CD4-positive, alpha-beta T cell treated with Interleukin-21 for 1 hour (primary cell): Measurements from ENCODE around the gene UPK1B.
"Not testable (repeated sequence)": the region's sequence is repeated elsewhere in the genome, so short reads cannot be mapped to it uniquely, and the experiment has no call there.

Source experiments
- DNase-seq: peaks from one replicate; pipeline ENCODE4 v3.0.0-alpha.2; 2020

Gene UPK1B

DNA sequence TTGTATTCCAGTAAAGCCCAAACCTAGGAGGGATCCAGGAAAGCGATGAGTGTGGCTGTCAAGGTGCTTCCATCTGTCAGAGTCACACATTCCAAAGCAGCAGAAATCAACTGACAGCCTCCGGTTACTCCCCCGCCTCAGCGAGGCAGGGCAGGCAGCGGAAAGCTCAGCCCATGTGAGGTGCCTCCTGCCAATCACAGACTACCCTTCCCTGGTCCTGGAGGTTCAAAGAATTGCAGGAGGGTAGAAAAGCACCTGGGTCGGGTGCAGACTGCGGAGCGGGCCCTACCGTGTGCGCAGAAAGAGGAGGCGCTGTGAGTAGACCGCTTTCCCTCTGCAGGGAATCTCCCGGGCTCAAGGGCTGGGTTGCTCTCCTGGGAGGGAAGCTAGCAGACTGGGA lies at the start of gene UPK1B:
Gene UPK1B, plus strand, starts transcription at position 274 of the 400 bp plus-strand sequence. CDS start 13,144 bp downstream, outside the sequence.
- no peak for DNase-seq

DNA sequence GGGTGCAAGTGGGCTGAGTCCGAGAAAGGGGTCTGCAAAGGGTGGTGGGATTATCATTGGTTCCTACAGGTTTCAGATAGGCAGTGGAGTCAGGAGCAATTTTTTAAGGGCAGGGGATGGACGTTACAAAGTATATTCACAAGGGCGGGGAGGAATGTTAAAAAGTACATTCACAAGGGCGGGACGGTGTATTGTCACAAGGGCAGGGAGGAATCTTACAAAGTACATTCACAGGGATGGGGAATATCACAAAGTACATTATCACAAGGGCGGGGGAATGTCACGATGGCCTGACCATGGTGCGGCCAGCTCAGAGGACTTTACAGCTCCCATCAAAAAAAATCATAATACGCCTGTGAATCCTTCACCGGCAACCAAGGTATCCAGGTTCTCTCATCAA lies 48.1 kb upstream of the UPK1B start:
- no peak for DNase-seq

DNA sequence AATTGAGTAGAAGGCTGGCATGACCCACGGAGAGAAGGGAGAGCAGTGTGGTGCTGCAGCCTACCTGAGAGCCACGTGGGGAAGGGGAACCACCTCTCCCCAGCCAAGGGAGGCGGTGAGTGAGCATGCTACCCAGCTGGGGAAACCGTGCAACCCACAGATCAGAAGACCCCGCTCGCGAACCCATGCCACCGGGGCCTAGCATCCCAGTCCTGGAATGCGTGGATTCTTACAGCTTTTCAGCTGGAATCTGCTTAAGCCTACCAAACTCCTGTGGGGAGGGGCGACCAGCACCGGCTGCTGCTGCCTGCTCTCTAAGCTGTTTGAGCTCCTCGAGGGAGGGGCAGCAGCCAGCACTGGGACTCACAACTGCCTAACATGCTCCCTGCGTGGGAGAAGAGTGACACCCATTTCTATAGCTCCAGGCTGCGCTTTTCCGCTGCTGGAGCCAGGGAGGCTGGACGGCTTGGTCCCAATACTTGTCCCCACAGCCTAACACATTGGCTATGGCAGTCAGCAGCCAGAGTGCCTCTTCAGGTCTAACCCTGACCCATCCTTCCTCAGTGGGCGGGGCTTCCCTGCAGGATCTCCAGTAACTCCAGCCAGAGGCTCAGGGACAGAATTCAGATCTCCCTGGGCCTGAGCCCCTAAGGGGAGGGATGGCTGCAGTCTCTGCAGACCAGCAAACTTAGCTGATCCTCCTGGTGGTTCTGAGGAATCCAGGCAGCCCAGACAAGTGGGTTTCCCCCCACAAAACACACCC lies 47.5 kb upstream of the UPK1B start:
- DNase-seq, result no peak

DNA sequence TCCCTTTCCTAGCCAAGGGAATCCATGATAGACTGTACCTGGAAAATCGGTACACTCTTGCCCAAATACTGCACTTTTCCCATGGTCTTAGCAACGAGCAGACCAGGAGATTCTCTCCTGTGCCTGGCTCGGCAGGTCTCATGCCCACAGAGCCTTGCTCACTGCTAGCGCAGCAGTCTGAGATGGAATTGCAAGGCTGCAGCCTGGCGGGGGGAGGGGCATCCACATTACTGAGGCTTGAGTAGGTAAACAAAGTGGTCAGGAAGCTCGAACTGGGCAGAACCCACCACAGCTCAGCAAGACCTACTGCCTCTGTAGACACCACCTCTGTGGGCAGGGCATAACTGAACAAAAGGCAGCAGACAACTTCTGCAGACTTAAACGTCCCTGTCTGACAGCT lies 43.1 kb upstream of the UPK1B start:
- not testable (repeated sequence) for DNase-seq

DNA sequence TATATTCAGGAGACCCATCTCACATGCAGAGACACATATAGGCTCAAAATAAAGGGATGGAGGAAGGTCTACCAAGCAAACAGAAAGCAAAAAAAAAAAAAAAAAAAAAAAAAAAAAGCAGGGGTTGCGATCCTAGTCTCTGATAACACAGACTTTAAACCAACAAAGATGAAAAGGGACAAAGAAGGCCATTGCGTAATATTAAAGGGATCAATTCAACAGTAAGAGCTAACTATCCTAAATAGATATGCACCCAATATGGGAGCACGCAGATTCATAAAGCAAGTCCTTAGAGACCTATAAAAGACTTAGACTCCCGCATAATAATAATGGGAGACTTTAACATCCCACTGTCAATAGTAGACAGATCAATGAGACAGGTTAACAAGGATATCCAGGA lies 41.1 kb upstream of the UPK1B start:
- DNase-seq, result not testable (repeated sequence)

DNA sequence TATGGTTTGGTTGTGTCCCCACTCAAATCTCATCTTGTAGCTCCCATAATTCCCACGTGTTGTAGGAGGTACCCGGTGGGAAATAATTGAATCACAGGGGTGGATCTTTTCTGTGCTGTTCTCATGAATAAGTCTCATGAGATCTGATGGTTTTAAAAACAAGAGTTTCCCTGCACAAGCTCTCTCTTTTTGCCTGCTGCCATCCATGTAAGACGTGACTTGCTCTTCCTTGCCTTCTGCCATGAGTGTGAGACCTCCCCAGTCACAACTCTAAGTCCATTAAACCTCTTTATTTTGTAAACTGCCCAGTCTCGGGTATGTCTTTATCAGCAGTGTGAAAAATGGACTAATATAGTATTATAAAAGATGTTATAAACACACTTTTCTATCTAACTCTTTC lies 34.0 kb upstream of the UPK1B start:
- not testable (repeated sequence) for DNase-seq

DNA sequence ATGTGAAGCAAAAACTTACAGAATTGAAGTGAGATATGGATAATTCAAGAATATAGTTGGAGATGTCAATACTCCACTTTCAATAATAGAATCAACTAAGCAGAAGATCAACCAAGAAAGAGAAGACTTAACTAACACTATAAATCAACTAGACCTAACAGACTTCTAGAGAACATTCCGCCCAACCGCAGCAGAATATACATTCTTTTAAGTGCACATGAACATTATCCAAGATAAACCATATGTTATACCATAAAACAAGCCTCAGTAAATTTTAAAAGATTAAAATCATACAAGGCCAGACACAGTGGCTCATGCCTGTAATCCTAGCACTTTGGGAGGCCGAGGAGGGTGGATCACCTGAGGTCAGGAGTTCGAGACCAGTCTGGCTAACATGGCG lies 32.9 kb upstream of the UPK1B start:
- no peak for DNase-seq

DNA sequence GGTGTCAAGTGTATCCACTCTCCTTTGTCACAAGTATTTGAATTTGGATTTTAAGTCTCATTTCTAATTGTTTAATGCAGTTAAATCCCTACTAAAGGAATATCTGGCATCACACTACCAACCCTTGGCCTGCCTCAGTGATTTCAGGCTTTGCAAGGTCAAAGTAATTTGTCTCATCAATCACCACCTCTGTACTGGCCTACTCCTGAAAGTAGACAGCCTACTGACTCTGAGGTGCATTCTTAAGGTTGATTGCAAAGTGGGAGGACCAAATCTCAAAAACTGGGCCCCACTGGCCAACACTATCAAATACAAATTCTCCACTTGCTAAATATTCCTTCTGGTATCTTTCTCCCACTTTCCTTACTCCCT lies 28.3 kb upstream of the UPK1B start:
- DNase-seq, result no peak

DNA sequence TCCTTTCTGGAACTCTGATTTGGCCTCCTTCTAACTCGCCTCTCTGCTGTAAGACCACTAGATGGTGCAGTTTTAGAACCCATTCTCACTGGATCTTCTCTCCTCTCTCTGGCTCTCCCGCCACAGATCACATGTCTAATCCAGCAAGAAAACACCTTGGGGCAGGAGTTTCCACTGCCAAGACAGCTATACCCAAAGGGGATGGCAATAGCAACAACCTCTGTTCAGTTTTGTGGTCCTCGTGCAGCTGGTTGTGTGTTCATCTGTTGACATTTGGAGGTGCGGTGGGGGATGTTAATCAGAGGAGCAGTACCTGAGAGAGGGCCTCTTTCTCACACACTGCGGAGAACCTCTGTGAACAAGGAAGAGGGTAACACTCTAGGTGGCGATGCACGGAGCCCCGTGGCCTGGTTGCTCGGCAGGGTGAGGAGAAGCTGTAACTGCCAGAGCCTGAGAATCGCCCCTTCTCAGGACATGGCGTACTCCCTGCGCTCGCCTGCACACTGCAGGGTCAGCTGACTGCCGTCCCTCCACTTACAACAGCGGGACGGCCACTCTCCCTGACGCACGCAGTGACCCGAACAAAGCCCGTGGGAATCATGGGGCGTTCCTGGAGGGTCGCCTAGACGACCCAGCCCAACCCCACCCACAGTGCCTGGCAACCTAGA lies 27.8 kb upstream of the UPK1B start, which contains the start of gene TEX55:
Gene TEX55, plus strand, starts transcription at position 666 of the 668 bp plus-strand sequence. CDS start 25 bp downstream, outside the sequence.
- DNase-seq, result peak; percentile 23

DNA sequence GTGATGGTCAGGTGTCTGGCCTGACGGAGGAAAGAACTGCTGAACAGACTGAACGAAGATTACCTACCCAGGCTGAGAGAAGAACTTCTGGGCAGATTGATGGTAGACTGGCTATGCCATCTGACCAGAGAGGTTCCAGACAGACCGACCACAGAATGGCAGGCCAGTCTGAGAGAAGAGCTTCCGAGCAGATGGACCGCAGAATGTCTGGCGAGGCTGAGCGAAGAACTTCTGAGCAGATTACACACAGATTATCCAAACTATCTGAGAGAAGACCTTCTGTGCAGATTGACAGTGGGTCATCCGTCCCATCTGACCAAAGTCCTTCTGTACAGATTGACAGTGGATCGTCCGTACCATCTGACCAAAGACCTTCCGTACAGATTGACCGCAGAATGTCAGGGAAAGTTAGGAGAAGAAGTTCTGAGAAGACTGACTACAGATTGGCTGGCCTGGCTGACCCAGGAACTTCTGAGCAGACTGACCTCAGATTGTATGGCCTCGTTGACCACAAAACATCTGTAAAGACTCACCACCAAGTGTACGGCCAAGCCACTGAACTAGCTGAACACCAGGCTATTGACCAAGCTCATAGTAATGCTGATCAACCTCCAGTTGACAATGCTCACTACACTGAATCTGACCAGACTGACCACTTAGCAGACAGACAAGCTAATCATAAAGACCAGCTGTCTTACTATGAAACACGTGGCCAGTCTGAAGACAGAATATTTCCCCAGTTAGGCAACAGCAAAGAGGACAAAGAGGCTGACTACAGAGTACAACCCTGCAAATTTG lies 26.6 kb upstream of the UPK1B start:
- no peak for DNase-seq

DNA sequence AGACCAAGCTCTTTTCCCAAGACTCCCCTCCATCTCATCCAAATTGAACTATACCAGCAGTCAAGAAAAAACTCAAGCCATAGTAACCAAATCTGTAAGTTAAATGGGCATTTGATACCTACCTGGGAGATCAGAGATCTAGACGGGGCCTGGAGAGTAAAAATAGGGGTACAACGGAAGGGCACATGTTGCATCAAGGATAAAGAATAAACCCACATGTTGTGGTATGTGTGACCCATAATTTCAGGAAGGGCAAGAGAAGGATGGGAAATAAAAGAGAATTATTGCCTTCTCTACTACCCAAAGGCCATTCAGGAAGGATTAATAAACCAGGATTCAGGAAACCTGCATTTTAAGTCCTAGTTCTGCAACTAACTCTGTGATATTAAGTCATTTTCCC lies 25.9 kb upstream of the UPK1B start:
- no peak for DNase-seq

DNA sequence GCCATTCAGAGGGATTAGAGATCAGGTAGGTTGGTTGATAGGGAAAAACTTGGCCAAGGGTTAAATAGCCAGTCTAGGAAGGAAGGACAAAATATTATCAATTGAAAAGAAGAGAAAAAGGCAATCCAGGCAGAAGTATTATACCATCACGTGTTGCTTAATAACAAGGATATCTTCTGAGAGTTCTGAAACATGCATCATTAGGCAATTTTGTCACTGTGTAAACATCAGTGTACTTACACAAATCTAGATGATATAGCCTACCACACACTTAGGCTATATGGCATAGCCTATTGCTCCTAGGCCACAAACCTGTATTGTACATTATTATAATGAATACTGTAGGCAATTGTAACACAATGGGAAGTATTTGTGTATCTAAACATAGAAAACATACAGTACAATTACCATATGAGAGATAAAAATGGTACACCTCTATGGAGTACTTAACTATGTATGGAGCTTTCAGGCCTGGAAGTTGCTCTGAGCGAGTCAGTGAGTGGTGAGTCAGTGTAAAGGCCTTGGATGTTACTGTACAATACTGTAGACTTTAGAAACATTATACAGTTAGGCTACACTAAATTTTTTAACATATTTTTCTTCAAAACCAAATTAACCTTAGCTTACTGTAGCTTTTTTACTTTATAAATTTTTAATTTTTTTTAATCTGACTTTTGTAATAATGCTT lies 24.8 kb upstream of the UPK1B start:
- no peak for DNase-seq

DNA sequence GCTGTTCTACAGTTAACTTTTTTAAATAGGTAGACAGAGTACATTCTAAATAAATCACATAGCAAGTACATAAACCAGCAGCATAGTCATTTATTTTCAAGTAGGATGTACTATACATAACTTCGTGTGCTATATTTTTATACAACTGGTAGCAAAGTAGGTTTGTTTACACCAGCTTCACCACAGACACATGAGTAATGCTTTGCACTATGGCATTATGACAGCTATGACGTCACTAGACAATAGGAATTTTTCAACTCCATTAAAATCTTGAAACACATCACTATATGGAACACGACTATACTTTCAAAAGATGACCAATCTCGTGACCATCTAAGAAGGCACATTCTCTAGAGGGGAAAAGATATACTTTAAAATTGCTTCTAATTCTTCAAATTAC lies 23.9 kb upstream of the UPK1B start:
- DNase-seq, result no peak

DNA sequence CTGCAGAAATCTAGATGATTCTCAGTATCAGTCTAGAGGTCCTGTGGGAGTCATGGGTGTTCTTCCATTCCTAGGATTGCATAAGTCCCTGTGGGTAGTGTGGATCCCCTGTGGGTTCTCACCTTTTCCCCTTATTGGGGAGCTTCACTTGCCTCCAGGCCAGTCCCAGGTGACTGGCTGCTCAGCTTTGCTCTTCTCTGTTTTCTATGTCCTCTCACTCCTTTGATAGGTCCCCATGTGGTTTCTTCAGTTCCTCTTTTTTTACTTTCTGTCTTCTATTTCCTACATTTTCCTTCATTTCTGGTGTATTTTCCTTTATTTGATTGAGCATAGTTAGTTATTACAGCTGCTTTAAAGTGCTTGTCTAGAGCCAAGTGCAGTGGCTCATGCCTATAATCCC lies 16.5 kb upstream of the UPK1B start:
- no peak for DNase-seq

DNA sequence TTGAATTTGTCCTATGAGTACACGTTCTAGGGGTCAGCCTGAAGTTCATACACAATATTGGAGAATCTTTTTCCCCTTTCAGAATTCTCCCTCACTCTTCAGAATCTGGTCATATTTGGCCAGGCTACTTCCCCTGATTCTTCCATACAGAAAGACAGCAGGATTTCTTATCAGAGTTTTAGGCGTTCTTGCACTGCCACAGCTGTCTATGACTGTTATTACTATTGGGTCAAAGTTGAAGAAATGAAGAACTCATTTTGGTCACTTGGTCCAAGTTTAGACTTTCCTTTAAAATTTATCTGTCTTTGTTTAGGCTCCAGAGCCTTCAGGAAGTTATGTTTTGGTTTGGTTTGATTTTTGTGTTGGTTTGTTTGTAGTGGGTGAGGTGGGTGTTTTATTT lies 15.4 kb upstream of the UPK1B start:
- no peak for DNase-seq

DNA sequence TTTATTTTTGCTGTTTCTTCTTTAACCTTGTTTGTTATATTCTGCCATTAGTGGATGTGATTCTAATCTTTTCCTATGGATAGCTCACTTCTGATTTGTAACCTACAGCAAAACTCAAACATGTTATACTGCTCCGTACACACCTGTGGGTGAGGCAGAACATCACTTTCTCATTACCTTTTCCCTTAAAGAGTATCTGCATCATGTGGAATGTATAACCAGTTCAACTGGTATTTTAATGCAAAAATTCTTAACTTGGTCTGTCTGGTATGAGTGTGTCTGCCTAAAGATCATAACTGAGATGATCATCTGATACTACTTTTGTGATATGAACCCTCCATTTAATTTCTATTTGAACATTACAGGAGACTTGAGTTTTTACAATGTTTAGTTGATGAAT lies 13.0 kb upstream of the UPK1B start:
- no peak for DNase-seq

DNA sequence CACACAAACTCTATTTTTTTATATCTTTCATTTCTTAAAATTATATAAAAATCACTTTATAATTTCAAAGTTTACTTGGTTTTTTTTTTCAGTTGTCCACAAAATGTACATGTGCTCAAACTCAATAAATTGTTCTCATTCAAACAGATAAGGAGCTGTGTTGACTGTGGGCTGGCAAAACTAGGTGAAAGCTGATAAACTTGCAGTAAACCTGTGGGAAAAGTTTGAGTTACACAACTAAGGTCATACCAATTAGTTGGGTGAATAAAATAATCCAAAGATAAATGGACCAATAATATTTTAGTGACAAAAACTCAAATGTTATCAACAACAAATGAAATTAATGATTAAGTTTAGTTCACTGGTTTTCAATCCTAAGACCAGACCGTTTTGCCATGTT lies 12.6 kb upstream of the UPK1B start:
- no peak for DNase-seq

DNA sequence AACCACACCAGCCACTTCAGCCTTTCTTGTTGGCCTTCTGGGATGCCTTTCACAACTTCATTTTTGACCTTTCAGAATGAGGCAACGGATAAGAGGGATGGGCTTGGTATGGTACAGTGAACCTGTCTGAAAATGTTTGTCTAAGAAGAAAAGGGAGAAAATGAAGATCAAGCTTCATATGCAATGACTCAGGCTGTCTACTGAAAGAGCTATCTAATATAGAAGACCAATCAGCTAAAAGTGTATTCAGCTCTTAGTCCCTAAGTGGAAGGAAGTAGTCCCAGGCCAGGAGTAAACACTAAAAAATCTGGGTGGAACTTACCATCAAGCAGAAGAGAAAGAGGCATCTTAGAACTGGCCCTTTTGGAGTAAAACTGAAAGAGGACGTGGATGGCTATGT lies 12.2 kb upstream of the UPK1B start:
- no peak for DNase-seq

DNA sequence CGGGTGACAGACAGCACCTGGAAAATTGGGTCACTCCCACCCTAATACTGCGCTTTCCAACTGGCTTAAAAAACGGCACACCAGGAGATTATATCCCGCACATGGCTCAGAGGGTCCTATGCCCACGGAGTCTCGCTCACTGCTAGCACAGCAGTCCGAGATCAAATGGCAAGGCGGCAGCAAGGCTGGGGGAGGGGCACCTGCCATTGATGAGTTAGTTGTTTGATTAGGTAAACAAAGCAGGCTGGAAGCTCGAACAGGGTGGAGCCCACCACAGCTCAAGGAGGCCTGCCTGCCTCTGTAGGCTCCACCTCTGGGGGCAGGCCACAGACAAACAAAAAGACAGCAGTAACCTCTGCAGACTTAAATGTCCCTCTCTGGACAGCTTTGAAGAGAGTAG lies 8.7 kb upstream of the UPK1B start:
- not testable (repeated sequence) for DNase-seq

DNA sequence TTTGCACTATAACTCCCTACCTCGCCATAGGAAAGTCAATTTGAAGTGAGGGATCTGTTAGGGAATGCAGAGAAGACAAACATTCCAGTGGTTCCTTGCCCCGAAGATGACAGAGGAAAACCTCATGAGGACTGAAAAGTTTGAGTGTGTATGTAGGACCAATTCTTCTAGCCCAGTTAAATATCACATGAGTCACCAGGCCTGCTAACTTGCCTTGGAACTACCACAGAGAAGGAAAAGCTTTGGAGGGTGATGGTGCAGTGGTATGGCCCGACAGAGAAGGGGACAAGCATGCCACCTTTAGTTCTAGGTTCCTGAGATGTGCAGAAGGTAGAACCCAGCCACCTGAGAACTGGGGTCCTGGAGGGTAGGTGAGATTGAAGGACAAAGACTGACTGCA lies 2.6 kb upstream of the UPK1B start:
- DNase-seq, result no peak

DNA sequence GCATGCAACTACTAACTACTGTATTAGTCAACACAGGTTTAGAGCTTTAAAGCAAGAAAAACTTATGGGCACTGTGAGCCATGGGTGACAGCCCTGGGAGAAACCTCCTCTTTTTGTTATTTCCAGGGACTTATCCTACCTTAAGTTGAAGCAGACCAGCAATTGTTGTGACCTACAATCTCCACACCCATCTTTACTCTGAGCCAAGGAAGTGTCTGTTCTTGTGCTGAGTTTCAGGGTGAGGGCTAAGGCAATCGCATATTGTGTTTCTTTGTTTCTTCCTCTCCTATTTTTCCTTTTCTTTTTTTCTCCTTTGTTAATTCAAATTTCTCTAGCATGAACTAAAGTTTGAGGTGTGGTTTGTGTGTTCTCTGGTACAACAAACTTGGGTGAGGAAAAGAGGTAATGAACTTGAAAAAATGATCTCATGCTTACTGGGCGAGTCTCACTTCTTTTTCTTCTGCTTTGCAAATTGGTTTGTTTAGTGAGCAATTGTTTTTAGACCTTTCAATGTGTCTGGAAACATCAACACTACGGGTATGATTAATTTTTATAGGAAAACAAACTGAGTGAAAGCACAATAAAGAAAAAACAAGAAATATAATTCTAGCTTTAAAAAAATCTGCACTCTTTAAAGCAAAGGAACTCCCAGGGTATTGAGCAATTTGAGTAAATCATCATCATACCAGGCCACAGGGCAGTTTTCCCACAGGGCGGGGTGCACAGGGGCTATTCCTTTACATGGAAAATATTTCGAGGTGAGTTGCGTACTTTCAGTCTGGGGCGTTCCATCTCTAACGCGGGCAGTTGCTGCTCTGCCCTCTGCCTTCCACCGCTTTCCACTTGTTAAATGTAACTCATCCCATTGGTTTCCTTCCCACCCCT lies 2.7 kb downstream of the UPK1B start:
- DNase-seq, result no peak

DNA sequence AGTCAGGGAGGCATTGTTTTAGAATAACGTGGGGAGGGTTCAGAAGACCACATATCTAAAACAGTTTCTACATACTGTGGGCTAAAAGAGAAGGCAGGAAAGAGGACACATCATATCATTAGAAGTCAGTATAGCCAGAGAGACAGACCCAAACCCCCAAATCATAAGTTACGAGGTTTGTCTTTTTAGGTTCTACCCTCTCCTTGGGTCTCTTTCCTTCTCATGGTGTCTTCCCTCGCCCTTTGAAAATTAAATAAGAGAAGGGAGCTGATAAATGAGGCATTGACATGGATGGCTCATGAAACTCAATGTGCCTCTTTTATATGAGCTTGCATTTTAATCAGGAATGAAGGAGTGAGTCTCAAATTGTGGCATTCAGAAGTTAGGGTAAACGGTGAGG lies 3.4 kb downstream of the UPK1B start:
- no peak for DNase-seq
